Esophagus squamous epithelium (tissue), 5 donors: ENCODE results near the gene PLEKHJ1. TPM values are rescaled to one million over a fixed set of nuclear protein-coding genes. Genes with fewer than 3 reads are reported as not detected.

Source experiments
- DNase-seq: peaks from one replicate; lab custom pipeline; 2025; lab: John Stamatoyannopoulos, UW
- H3K27ac ChIP-seq, 4 donors: fragments of 200-600 bp; sonication (generic); one replicate each; pipeline ENCODE4 v1.5.1; 2016 to 2019; ENCODE audit warnings: mild to moderate bottlenecking in 1 of 4
- H3K27me3 ChIP-seq, 4 donors: fragments of 200-600 bp; sonication (generic); 1 replicate in 3 of 4; 2 replicates in 1 of 4; pipeline versions ENCODE4 v1.5.1 to v1.6.0; 2017 to 2021; ENCODE audit warnings: antibody characterized with exemption in 1 of 4
- H3K36me3 ChIP-seq, 3 donors: fragments of 200-600 bp; sonication (generic); one replicate each; pipeline ENCODE4 v1.5.1; 2016 to 2019
- H3K4me1 ChIP-seq, 3 donors: fragments of 200-600 bp; sonication (generic); one replicate each; pipeline ENCODE4 v1.5.1; 2017 to 2019
- H3K4me3 ChIP-seq, 4 donors: fragments of 200-600 bp; sonication (generic); 1 replicate in 3 of 4; 2 replicates in 1 of 4; pipeline ENCODE4 v1.5.1; 2016 to 2019; ENCODE audit warnings: mild to moderate bottlenecking in 2 of 4, moderate library complexity in 1 of 4
- H3K9me3 ChIP-seq, 3 donors: fragments of 200-600 bp; sonication (generic); one replicate each; pipeline ENCODE4 v1.5.1; 2016 to 2019
- CTCF ChIP-seq, 6 experiments: fragments of 450-650 bp in 4 of 6; fragments of 200-600 bp in 2 of 6; sonication (generic) in 2 of 6; IDR thresholded peaks; one replicate each; pipeline ENCODE4 v1.5.1; 2016 to 2019; ENCODE audit warnings: antibody characterized with exemption in 6 of 6, mild to moderate bottlenecking in 4 of 6, moderate library complexity in 4 of 6
- POLR2A ChIP-seq, 4 donors: fragments of 450-650 bp; IDR thresholded peaks; one replicate each; pipeline ENCODE4 v1.6.1; 2017; ENCODE audit warnings: antibody characterized with exemption in 4 of 4, mild to moderate bottlenecking in 4 of 4, moderate library complexity in 3 of 4
- WGBS, 2 donors: methylation state at CpG; one replicate each; pipeline ENCODE4 v1.1.5; 2018; 5-methylcytosine and 5-hydroxymethylcytosine counted together
- intact Hi-C: fragments of 100-400 bp; cut with DNase I; formaldehyde crosslinking; loops from one replicate; pipeline ENCODE4 v1.15.0; 2022
- total RNA-seq, 4 donors: library from RNA; depleted of rRNA; stranded (reverse); fragments of >200 nt; gene quantifications; one replicate each; pipeline ENCODE4 v1.1.0, GENCODE V29; 2016
- donor health status: DM: yes; HTN: yes; CAD: no.

The PLEKHJ1 gene
- total RNA-seq, 4 donors from 2014 or later: 44.8 to 56.5 (median 48.8) TPM

- DNase-seq: no peak
- H3K4me1 ChIP-seq: peaks cover 13 to 44% (median 18%) of the 10 kb centered on the region in 3 donors
- no peaks in the 10 kb centered on the region for H3K27me3 ChIP-seq
- no peaks in the 10 kb centered on the region for H3K9me3 ChIP-seq
- no peak overlapping the region for H3K27ac ChIP-seq
- no peak for TF ChIP-seq CTCF (IDR thresholded peaks at IDR 0.05)
- TF ChIP-seq POLR2A (IDR thresholded peaks at IDR 0.05): no peak
- intact Hi-C loops: no loop called here
- 73 to 88% methylated on average over 5 to 10 of the region's 19 CpGs for WGBS, 2 donors
- H3K4me3 ChIP-seq: no peak overlapping the region
- H3K36me3 ChIP-seq: peaks cover 16 to 100% (median 21%) of the 10 kb centered on the region in 3 donors
Measured at GRCh38 chr19:2188708-2189385, 47.3 kb downstream of the PLEKHJ1 start.

GRCh38 chr19:2187159-2187558 is 49.0 kb downstream of the PLEKHJ1 start:
- Histone ChIP-seq H3K4me1 (peaks cover 13 to 48% (median 21%) of the 10 kb centered on the region in 3 donors), H3K27ac (peak overlapping the region in 3 of 4 donors; percentile 44 to 81 (median 77)), H3K9me3 (no peaks in the 10 kb centered on the region), H3K36me3 (peaks cover 16 to 100% (median 22%) of the 10 kb centered on the region in 3 donors), H3K27me3 (no peaks in the 10 kb centered on the region), H3K4me3 (no peak overlapping the region)
- 60% methylated on average over 1 of the region's 13 CpGs; no CpG with 5 or more reads in 1 of the 2 donors for WGBS, 2 donors
- intact Hi-C loops: no loop called here
- no peak for DNase-seq
- TF ChIP-seq CTCF (IDR thresholded peaks at IDR 0.05): no peak
- TF ChIP-seq POLR2A (IDR thresholded peaks at IDR 0.05): no peak

DNA sequence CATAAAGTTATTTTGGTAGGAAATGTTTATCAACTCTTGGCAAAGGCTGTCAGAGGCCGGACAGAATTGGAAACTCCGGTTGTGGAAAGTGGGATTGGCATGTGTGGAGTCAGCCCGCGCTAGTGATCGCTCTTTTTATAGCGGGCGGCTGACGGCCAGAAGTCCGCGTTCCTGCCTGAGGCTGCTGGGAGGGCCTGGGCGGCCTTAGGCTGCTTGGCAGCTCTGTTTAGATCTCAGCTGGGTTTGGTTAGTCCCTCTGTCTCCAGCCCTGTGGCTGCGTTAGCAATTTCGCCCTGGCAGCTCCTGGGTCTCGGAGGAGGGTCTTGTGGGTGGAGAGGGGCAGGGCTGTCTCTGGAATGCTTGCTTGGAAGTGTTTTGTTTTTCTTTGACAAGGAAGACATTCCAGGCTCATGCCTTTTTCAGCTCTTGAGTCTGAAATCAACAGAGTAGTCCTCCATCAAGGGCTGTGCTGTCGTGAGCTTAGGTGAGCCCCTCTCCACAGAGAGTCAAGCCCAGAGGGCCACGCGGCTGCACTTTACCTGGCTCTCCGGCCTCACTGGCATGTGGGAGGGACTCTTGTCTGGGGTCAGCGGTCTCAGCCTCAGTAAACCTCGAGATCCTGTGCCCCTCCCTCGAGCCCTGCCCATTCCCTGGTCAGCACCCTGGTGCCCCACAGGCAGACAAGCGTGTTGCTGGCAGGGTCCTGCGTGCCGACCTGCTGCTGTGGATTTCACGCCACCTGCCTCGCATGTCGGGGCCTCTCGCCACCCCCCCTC is 49.9 kb downstream of the PLEKHJ1 start:
- intact Hi-C loops: no loop called here
- Histone ChIP-seq H3K36me3 (peaks cover 10 to 99% (median 14%) of the 10 kb centered on the region in 3 donors), H3K4me3 (peak overlapping the region in 2 of 4 donors; percentile 13 to 18), H3K9me3 (no peaks in the 10 kb centered on the region), H3K4me1 (peaks cover 13 to 57% (median 21%) of the 10 kb centered on the region in 3 donors), H3K27ac (peak overlapping the region in 3 of 4 donors; percentile 74 to 81 (median 77)), H3K27me3 (no peaks in the 10 kb centered on the region)
- TF ChIP-seq POLR2A (IDR thresholded peaks at IDR 0.05) (no peak), CTCF (IDR thresholded peaks at IDR 0.05) (no peak)
- WGBS, 2 donors: 58 to 70% methylated on average over 20 to 26 of the region's 28 CpGs
- no peak for DNase-seq

DNA sequence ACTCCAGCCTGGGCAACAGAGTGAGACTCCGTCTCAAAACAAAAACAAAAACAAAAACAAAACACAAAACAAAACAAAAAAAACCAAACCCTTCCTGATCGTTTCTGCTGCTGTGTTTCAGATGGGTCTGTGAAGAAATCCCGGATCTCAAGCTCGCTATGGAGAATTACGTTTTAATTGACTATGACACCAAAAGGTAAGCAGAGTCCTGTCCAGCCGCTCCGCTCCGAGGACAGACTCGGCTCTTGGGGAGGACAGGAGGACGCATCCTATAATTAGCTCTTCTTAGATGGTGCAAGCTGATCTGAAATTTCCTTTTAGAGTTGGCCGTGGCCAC is 50.4 kb downstream of the PLEKHJ1 start:
- H3K4me1 ChIP-seq: peaks cover 13 to 62% (median 21%) of the 10 kb centered on the region in 3 donors
- no peaks in the 10 kb centered on the region for H3K9me3 ChIP-seq
- intact Hi-C loops: no loop called here
- no peak for DNase-seq
- peaks cover 5 to 99% (median 13%) of the 10 kb centered on the region in 3 donors for H3K36me3 ChIP-seq
- 58 to 72% methylated on average over 11 of the region's 11 CpGs for WGBS, 2 donors
- H3K27ac ChIP-seq: peak overlapping the region in 3 of 4 donors; percentile 74 to 81 (median 77)
- TF ChIP-seq CTCF (IDR thresholded peaks at IDR 0.05) (no peak), POLR2A (IDR thresholded peaks at IDR 0.05) (no peak)
- H3K4me3 ChIP-seq: peak overlapping the region in 1 of 4 donors; percentile 18
- no peaks in the 10 kb centered on the region for H3K27me3 ChIP-seq
